GM18873 (cell line): ENCODE data around the gene PCDHB14.
"Not testable (repeated sequence)": the region's sequence is repeated elsewhere in the genome, so short reads cannot be mapped to it uniquely, and the experiment has no call there.

Experiments
- ATAC-seq: cut with Tn5 transposase; IDR thresholded peaks from one replicate; pipeline ENCODE4 v1.9.1; 2021; ENCODE audit warnings: mild to moderate bottlenecking, moderate library complexity, moderate number of reproducible peaks; ENCODE audit not compliant: unreplicated experiment, low FRiP score

The PCDHB14 gene

GRCh38 chr5:141208478-141208877, 14.7 kb upstream of the PCDHB14 start, which contains the start of gene PCDHB12:
Gene PCDHB12 (plus strand): TSS chr5:141208719. CDS start chr5:141208908, 189 bp downstream.
- ATAC-seq: no peak

DNA sequence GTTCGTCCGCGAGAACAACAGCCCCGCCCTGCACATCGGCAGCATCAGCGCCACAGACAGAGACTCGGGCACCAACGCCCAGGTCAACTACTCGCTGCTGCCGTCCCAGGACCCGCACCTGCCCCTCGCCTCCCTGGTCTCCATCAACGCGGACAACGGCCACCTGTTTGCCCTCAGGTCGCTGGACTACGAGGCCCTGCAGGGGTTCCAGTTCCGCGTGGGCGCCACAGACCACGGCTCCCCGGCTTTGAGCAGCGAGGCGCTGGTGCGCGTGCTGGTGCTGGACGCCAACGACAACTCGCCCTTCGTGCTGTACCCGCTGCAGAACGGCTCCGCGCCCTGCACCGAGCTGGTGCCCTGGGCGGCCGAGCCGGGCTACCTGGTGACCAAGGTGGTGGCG, 12.9 kb upstream of the PCDHB14 start:
- ATAC-seq: not testable (repeated sequence)

- not testable (repeated sequence) for ATAC-seq
Observed at GRCh38 chr5:141210849-141211248, 12.3 kb upstream of the PCDHB14 start.

- not testable (repeated sequence) for ATAC-seq
Observed at GRCh38 chr5:141213656-141214339, 9.3 kb upstream of the PCDHB14 start, which contains the start of gene PCDHB13. Gene PCDHB13 (plus strand): TSS chr5:141213919. CDS start chr5:141214124, 205 bp downstream.

DNA sequence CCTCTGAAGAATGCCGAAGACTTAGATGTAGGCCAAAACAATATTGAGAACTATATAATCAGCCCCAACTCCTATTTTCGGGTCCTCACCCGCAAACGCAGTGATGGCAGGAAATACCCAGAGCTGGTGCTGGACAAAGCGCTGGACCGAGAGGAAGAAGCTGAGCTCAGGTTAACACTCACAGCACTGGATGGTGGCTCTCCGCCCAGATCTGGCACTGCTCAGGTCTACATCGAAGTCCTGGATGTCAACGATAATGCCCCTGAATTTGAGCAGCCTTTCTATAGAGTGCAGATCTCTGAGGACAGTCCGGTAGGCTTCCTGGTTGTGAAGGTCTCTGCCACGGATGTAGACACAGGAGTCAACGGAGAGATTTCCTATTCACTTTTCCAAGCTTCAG, 8.6 kb upstream of the PCDHB14 start:
- not testable (repeated sequence) for ATAC-seq

DNA sequence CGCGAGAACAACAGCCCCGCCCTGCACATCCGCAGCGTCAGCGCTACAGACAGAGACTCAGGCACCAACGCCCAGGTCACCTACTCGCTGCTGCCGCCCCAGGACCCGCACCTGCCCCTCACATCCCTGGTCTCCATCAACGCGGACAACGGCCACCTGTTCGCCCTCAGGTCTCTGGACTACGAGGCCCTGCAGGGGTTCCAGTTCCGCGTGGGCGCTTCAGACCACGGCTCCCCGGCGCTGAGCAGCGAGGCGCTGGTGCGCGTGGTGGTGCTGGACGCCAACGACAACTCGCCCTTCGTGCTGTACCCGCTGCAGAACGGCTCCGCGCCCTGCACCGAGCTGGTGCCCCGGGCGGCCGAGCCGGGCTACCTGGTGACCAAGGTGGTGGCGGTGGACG, 7.6 kb upstream of the PCDHB14 start:
- not testable (repeated sequence) for ATAC-seq

- ATAC-seq: not testable (repeated sequence)
Observed at GRCh38 chr5:141216035-141216434, 7.1 kb upstream of the PCDHB14 start.

GRCh38 chr5:141224844-141225243, 1.7 kb downstream of the PCDHB14 start:
- ATAC-seq: not testable (repeated sequence)

- ATAC-seq: not testable (repeated sequence)
Observed at GRCh38 chr5:141225421-141225820, 2.3 kb downstream of the PCDHB14 start.

- ATAC-seq: no peak
Observed at GRCh38 chr5:141234109-141234667, 11.0 kb downstream of the PCDHB14 start.

- ATAC-seq: not testable (repeated sequence)
Observed at GRCh38 chr5:141235922-141236321, 12.8 kb downstream of the PCDHB14 start.

DNA sequence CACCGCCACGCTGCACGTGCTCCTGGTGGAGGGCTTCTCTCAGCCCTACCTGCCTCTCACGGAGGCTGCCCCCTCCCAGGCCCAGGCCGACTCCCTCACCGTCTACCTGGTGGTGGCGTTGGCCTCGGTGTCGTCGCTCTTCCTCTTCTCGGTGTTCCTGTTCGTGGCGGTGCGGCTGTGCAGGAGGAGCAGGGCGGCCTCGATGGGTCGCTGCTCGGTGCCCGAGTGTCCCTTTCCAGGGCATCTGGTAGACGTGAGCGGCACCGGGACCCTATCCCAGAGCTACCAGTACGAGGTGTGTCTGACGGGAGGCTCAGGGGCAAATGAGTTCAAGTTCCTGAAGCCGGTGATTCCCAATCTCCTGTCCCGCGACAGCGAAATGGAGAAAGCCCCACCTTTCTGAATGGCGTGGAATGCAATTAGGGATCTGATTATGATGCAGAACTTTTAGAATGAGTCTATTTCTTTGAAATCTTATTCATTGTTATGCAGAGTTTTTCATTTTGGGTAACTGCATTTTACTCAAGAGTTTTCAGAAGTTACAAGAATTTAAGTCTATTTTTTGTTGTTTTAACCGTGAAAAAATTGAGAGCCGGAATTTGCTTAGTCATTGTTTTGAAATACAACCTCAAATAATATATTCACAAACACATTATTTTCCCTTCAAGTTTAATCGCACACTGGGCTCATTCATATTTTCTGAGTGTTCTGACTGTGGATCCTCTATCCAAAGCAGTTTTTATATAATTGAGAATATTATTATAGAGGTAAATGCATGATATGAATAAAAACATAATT, 13.6 kb downstream of the PCDHB14 start:
- no peak for ATAC-seq

- ATAC-seq: no peak
Observed at GRCh38 chr5:141241496-141241895, 18.4 kb downstream of the PCDHB14 start.

GRCh38 chr5:141245250-141245717, 22.1 kb downstream of the PCDHB14 start, which contains the start of gene PCDHB15:
Gene PCDHB15 (plus strand): TSS chr5:141245395. CDS start chr5:141245579, 184 bp downstream.
- ATAC-seq: no peak

- not testable (repeated sequence) for ATAC-seq
Observed at GRCh38 chr5:141246971-141247370, 23.8 kb downstream of the PCDHB14 start.

GRCh38 chr5:141247434-141247833, 24.3 kb downstream of the PCDHB14 start:
- ATAC-seq: not testable (repeated sequence)

GRCh38 chr5:141250576-141250975, 27.4 kb downstream of the PCDHB14 start:
- ATAC-seq: no peak

- no peak for ATAC-seq
Observed at GRCh38 chr5:141258464-141258863, 35.3 kb downstream of the PCDHB14 start.

DNA sequence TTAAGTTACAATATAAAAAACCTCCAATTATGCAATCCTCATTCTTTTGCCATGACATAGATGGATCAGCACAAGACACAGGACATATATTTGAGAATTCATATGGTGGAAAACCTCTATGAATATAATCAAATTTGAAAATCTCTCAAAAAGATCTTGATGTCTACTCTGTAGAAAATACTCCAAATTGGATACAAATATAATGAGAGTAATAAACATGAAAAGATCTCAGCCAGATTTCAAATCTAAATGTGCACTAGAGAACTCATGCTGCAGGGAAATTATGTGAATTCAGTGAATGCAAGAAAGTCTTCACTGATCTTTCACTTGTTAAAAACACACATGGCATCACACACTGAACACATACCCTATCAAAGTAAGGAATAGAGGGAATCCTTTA, 35.8 kb downstream of the PCDHB14 start:
- ATAC-seq: no peak

- no peak for ATAC-seq
Observed at GRCh38 chr5:141260458-141261237, 37.5 kb downstream of the PCDHB14 start.
